HL-60/S4 treated with phorbol 12-myristate 13-acetate at 8.2 ng/mL for 4 days and 3 days (cell line): ENCODE data around the gene DNLZ.

Experiments
- in situ Hi-C: fragments of 300-500 bp; cut with MboI; formaldehyde crosslinking; loops from 2 replicates; pipeline ENCODE4 v1.15.0; 2022; ENCODE audit warnings: low sequenced_read_pairs

Gene DNLZ

DNA sequence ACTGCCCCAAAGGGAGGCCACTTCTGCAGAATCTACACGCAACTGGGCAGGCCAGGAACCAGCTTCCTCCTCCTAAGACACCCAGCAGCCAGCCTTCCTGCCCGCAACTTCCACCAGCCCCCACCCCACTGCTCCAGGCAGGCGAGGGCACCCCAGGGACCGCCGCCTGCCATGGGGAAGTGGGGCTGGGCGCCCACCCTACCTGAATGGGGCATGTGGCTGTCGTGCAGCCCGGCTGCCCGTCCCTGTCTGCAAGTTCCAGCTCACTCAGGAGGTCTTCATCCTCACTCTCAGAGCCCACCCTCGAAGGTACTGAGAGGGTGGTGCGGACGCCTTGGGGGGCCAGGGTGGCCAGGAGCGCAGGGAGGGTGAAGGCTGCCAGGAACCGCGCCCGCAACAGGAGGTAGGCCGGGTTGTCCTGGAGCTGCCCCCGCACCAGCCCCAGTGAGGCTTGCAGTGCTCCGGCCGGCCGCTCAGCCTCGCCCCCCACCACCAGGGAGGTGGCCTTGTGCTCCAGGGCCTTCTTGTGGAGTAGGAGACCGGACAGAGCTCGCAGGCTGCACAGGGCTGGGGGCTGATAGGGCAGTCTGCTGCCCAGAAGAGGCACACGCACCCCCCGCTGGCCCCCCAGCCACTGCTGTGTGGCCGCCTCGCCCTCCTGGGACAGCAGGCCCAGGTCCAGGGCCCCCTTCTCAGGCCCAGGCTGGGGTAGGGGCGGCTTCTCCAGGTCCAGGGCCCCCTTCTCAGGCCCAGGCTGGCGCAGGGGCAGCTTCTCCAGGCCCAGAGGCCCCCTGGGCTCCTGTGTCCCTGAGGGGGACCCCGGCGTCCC, 14.0 kb upstream of the DNLZ start:
- in situ Hi-C loops: no loop called here

DNA sequence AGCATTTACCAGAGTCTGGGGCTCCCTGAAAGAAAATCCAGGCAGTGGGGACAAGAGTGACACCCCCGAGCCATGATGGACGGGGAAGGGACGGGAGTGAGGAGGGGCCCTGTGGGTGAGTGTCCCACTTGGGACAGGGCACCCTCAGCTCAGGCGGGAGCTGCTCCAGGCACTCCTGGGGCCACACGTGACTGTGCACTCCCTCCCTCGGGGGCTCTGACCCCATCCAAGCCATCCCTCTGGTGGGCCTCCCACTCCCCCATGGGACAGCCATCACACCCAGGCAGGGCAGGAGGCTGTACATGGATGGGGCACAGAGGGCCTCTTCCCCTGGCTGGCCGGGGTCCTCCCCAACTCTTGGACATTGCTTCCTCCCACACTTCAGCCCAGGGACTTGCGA, 12.9 kb upstream of the DNLZ start:
- in situ Hi-C loops: no loop called here

DNA sequence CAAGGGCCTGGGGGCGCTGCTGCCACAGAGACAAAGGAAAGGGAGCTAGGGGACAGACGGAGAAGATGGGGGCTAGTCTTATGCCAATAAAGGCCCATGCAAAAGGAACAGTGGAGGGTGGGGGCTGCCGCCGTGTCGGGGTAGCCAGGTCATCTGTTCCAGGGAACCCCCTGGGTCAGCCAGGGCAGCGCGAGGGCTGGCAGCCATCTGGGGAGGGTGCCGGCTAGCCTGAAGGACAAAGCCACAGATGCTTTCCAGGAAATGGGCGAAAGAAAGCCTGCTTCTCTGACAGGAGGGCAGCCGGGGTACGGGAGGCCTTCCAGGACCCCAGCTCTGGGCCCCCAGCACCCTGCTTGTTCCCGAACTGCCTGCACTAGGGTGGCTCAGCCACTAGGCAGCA, 11.6 kb upstream of the DNLZ start:
- in situ Hi-C loops: no loop called here

DNA sequence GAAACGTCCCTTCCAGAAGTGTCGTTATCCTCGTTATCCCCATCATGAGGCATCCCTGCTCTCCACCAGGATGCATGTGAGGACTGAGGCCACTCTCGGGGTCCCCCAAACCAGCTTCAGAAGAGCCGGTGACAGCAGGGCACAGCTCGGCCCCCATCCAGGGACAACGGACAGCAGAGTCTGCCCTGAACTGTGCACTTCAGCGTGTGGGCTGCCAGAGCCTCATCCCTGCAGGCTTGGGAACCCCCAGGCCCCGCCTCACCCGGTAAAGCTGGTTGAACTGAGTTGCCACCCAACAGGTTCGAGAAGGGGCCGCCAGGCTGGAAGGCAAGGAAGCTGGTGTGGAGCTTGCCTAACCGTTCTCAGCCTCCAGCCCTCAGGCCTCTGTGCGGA, 10.6 kb upstream of the DNLZ start:
- in situ Hi-C loops: no loop called here

DNA sequence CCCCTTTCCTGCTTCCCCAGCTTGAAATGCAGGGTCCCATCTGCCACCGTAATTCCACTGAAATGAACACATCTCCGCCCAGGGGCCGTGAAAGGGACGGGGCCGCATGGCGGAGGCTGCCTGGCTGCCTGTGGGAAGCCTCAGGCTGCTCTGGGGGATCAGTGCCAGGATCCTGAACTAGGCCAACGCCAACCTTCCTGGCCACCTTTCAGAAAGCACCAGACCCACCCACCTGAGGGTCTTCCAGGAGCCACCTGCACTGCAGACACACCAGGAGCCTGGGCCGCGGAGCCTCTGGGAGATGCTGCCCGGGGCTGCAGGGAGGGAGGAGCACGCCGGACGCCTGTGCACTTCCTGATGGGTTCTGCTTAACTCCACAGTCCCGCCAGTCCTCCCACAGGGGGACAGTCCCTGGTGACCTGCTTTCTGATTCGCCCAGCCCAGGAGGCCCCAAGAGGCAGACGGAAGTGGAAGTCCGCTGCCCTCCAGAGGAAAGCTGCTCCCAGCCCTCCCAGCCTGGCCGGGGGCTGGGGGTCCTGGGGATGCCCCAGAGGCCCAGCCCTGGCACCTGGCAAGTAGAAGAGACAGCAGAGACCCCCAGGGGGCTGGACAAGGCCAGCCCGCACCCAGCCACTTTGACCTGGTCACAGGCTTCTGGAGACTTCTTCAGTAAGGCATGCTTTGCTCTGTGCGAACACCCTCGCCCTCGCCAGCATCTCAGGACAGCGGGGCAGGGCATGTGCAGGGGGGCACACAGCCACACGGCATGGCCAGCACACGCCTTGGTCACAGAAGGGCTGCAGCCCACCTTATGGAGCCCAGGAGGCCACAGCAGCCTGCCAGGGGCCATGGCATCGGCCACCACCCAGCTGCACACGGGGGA, 10.0 kb upstream of the DNLZ start, which contains the start of gene CARD9:
Gene CARD9, minus strand, starts transcription at position 370 of the 883 bp plus-strand sequence. CDS start 1,591 bp downstream, outside the sequence.
- in situ Hi-C loops: no loop called here

DNA sequence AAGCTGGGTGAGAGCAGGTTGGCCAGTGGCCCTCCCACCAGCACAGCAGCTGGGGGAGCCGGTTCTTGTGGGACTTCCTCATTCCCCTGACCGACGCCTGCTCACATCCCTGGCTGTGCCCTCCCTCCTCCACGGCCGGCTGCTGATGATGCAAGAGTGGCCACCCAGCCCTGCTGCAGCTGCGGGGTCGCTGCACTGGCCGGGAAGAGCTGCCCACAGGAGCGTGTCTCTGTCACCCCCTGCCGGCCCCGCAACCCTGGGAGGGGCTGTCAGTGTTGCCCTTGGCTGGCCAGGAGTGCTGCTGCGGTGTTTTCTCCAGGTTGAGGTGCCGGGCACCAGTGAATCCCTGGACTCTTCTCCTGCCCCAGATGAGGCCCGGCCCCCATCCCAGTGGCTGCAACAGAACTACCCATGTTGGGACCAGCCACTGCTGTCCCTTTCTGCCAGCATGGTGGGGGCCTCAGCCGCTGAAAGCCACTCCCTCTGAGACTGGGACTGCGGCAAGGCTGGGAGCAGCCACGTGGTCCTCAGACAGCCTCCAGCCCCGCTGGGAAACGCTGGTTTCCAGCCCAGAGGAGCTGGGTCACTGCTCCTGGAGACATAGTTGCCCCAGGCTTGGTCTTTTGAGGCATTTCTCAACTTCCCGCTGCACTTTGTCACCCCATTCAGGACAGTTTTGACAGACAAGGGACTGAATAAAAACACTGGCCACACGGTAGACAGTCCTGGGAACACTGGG, 9.2 kb upstream of the DNLZ start:
- in situ Hi-C loops: no loop called here

DNA sequence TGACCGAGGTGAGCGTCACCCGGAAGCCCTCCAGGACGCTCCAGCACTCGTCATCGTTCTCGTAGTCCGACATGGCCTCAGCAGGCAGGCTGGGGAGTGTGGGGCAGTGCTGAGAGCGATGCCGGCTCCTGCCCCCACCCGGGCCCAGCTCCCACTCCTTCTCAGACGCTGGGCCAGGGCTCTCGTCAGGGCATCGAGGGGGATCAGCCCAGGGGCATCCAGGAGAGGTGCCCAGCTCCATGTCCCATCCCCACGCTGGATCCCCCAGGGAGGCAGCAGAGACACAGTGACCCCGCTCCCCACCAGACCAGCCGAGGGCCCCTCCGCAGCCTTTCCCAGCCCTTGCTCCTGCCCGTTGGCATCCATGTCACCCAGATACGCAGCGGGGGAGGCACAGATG, 8.5 kb upstream of the DNLZ start:
- in situ Hi-C loops: no loop called here

DNA sequence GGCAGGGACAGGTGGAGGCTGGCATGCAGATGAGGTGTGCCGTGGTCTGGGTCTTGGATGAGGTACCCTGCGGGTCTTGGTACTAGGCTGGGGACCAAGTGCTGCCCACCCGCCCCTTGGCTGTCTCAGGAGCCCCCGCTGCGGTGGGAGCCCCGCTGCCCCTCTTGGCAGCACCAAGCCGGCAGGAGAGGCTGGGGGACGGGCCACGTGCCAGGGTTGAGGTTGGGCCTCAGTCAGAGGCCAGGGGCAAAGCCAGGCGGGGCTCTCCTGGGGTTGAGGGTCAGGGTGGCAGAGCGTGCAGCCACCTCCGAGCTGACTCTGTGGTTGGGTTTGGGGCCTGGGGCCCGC, 8.0 kb upstream of the DNLZ start:
- in situ Hi-C loops: no loop called here

DNA sequence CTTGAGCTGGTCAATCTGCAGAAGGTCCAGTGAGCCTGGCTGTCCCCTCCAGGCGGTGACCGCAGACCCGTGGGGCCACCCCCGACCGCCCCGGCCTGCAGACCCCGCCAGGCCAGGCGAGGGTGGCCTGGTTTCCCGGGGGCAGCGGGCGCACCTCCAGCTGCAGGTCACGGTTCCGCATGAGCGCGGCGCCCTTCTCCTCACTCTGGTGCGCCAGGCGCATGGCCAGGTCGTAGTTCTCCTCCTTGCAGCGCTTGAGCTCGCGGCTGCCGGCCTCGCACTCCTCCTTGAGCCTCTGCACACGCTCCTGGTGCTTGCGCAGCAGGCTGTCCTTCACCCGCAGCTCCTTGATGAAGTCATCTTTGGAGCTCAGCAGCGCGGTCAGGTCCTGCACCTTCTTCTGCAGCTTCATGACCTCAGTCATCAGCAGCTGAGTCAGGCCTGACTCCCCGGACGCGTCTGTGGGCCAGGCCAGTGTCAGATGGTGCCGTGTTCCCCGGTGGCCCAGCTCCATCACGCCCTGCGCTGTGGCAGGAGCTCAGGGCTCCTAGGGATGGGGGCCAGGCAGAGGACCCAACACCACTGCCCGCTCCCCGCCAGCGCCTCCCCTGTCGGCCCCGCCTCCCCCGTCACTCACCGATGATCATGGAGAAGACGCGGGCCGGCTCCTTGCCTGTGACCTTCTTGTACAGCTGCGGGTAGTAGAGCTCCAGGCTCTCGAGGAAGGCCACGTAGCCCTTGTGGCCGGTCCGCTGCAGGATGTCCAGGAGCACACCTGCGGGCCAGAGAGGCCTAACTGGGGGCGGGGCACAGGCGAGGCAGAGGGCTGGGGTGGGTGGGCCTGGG, 7.4 kb upstream of the DNLZ start:
- in situ Hi-C loops: no loop called here

DNA sequence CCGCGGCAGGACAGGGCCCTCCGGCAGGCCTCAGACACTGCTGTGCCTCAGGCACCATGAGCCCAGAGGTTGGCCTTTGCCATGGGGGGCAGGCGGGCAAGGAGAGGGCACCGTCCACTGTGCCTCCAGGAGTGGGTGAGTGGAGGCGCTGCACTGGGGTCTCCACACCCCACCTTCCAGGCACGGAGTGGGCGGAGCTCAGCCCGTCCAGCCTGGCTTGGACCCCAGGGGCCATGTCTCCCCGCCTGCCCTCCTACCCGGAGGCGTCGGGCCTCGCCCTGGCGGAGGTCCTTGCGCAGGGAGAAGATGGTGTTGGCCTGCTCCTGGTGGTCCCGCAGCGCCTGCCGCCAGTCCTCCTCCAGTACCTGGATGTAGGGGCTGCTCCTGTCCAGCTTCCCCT, 6.5 kb upstream of the DNLZ start:
- in situ Hi-C loops: no loop called here

DNA sequence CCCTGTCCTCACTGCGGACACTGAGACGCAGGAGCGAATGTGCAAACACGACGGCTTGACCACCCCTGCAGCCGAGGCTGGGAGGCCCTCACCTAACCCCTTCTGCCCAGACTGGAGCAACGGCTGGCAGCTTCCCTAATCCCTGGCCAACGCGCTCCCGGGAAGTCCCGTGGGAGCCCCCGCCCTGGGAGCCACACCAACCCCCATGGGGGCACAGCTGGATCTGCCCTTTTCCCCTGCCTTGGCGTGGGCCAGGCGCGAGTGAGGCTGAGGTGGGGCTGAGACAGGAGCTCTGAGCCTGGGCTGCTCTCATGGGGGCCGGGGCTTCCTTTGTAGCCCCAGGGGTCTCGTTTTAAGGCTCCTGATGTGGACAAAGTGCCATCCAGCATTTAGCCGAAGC, 4.6 kb upstream of the DNLZ start:
- in situ Hi-C loops: no loop called here

DNA sequence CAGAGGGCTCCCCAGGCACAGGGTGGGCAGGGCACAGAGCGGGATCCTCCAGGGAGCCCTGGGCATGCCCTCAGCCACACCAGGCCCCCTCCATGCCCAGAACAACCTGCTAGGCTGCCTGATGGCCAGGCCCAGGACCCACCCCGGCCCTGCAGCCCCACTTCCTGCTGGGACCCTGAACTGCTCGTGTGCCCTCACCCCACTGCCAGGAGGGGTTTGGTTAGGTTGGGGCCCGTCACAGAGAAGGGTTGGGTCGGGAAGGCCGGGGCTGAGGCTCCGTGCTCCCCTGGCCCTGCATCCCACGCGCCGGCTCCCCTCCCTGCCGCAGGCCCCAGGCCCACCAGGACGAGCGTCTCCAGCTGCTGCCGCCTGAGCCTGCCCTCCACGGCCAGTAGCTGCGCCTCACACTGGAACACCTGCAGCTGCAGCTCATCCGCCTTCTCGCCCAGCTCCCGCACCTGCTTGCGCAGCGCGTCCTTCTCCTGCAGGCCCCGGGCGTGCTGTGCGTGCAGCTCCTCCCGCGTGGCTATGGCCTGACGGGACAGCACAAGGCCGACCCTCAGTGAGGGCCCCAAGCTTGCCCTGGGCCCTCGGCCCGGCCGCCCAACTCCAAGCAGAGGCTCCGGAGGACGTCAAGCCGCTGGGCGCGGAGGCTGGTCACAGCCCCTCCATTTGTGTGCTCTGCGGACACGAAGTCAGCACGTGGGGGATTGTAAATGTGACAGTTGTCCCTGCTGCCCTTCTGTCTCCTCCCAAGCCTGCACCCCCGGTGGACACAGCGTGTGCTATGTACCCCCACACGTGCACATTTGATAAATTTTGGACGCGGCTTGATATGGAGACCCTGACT, 4.0 kb upstream of the DNLZ start:
- in situ Hi-C loops: no loop called here

DNA sequence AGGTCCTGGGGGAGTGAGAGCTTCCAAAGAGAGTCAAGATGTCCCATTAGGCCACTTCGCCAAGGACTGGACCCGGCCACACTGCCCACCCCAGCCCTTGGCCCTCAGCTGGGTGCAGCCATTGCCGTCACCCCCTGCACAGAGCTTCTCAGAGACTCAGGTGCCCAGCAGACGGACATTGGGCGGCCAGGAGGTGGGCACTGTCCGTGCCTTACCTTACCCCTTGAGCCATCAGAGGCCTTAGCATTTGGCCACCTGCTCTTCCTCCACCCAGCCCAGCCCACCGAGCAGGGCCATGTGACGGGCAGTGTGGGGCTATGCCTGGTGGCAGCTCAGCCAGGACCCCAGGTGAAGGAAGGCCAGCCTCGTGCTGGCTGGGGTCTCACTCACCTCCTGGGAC, 3.3 kb upstream of the DNLZ start:
- in situ Hi-C loops: no loop called here

DNA sequence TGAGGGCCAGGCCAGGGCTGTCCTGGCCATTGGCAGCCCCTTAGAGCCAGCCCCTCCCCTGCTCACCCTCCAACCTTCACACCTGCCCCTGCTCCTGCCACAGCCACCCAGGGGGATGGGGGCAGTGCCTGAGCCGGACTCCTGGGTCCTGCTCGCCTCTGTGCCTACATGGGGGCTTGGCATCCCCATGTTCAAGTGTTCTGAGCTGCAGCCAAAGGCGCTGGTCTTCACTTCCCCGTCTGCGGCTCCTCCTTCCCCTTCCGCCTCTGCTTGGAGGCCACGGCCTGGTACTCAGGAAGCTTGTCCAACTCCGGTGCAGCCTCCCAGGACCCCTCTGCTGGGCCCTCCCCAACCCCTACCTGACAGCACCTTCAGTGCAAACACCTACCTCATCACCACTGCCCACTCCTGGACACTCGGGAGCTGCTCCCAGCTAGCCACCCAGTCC, 2.3 kb upstream of the DNLZ start:
- in situ Hi-C loops: no loop called here

DNA sequence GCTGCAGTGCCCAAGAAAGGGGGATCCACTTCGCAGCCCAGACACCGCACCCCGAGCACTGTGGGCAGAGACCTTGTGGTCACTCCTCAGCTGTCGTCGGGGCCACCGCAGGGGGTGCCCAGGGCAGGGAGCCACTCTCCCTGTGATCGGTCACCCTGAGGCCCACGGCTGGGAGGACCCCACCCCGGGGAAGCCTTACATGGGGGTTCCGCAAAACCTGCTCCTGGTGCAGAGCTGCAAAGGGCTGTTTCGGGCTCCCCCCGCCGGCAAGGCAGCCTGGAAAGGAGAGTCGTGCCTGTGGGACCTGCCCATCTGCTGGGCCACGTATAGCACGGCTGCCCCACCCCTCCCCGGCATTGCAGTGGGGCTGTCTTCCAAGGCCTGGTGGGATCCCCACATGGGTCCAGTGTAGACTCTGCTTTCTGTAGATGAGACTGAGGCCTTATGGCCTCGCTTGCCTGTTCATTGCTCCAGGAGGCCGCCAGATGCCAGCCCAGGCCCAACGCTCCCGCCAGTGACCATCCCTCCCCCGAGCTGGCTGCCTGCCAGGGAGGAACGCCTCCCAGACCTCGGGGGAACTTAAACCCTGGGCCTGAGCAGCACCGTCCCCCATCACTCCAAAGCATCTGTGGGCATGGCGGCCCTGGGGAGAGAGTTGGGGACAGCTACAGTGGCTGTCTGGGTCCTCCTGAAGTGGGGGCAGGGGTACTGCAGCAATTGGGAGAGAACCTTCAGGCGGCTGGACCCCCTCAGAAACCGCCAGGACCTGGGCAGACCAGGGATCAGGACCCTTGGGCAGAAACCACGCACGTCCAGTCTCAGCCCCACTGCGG, 1.6 kb upstream of the DNLZ start:
- in situ Hi-C loops: no loop called here

DNA sequence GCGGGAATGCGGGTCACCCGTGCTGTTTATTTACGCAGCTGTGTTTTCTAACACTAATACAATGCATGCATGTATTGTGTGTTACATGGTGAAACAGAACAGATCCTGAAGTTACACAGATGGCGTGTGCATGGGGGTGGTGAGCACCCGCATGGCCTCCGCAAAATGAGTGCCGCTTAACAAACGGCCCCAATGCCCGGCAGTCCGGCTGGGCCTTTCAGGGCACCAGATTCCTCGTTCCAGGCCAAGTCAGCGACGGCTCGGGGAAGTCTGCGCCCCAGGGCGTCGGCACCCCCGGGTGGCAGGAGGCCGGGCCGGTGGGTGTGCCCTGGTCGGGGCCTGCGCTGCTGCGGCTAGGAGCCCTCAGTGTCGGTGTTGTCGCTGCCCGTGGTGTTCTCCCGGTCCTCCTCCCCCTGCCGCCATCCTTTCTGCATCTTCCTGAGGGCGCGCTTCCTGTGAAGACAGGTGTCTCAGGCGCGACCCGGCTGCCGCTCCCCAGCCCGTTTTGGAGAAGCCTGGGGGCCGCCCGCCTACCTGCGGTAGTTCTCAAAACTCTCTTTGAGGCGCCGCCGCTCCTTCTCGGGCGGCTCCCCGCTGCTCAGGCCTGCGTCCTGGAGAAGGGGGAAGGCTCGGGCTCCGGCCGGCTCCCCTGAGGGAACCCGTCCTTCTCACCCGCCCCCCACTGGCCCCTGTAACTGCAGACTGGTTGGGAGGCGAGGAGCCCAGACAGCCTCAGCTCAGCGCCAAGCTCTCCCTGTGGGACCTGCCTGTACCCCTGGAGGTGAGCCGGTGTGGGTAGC, 605 bp upstream of the DNLZ start:
- in situ Hi-C loops: no loop called here

DNA sequence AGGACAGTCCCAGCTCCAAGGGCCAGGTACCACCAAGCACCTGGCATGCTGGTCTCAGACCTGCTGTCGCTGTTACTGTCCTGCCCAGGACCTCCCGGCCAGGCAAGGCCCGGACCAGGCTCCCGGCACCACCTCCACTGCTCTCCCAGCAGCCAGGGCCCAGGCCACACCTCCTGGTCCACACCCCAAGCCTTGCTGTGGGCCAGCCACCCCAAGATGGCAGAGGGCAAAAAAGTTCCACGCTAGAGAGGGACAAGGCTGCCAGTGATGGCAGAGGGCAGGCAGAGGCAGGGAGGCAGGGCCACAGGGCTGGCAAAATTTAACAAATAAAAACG, 1.1 kb downstream of the DNLZ start:
- in situ Hi-C loops: no loop called here
